ENCODE data around the gene LBHD2. TPM values are rescaled to one million over a fixed set of nuclear protein-coding genes. Genes with fewer than 3 reads are reported as not detected.
A peak's percentile ranks its signal among the peaks of the same experiment; 100 is the strongest.

Gene LBHD2
- total and polyA plus RNA-seq, 2 of the 13 experiments (the other 11 are each of a cell fraction or from before 2014, with no cell fraction given), result 0.67 to 1.00 TPM

- TF ChIP-seq ZNF503 (CRISPR knock-in tag; IDR thresholded peaks at IDR 0.05) (peak; percentile 30; the same call in 1 of the 2 replicates), ZBTB14 (CRISPR knock-in tag; IDR thresholded peaks at IDR 0.05) (no peak), XBP1 (CRISPR knock-in tag; IDR thresholded peaks at IDR 0.05) (no peak), ZNF280D (CRISPR knock-in tag; IDR thresholded peaks at IDR 0.05) (no peak), ZNF891 (CRISPR knock-in tag; IDR thresholded peaks at IDR 0.05) (peak; percentile 24; the same call in 1 of the 2 replicates), ZNF136 (CRISPR knock-in tag; IDR thresholded peaks at IDR 0.05; ENCODE audit: low read depth) (no peak), ZNF839 (CRISPR knock-in tag; IDR thresholded peaks at IDR 0.05; ENCODE audit: borderline replicate concordance) (no peak), ZNF350 (CRISPR knock-in tag; IDR thresholded peaks at IDR 0.05; ENCODE audit: borderline replicate concordance, low read depth) (peak; percentile 37; the same call in 1 of the 2 replicates), SRSF4 (IDR thresholded peaks at IDR 0.05; ENCODE audit: low read depth, low read length, poor library complexity, severe bottlenecking) (no peak), PATZ1 (CRISPR knock-in tag; IDR thresholded peaks at IDR 0.05) (no peak; the same call in 1 of the 2 replicates), RERE (CRISPR knock-in tag; IDR thresholded peaks at IDR 0.05; ENCODE audit: low read depth) (no peak), MBNL3 (CRISPR knock-in tag; conservative IDR thresholded peaks at IDR 0.05) (no peak), MYC (CRISPR knock-in tag; IDR thresholded peaks at IDR 0.05; ENCODE audit: borderline replicate concordance) (peak; percentile 42), TP53 (CRISPR knock-in tag; conservative IDR thresholded peaks at IDR 0.05) (no peak), RFX1 (IDR thresholded peaks at IDR 0.05) (peak; percentile 73)
Observed at GRCh38 chr14:103087343-103087835, 3.4 kb downstream of the LBHD2 start (continued).
